NCI-H524 treated with DMSO at 0.1 percent for 48 hours (cell line): Measurements from ENCODE around the gene WDR62.
A peak's percentile ranks its signal among the peaks of the same experiment; 100 is the strongest.

ENCODE experiments used
- DNase-seq: peaks from one replicate; lab custom pipeline; 2025; lab: John Stamatoyannopoulos, UW

Gene WDR62

GRCh38 chr19:36141039-36141927 lies 86.6 kb downstream of the WDR62 start:
- DNase-seq: peak; percentile 42

GRCh38 chr19:36142046-36142445 lies 87.3 kb downstream of the WDR62 start:
- no peak for DNase-seq

- no peak for DNase-seq
These were observed 87.8 kb downstream of the WDR62 start for GRCh38 chr19:36142496-36142895.

GRCh38 chr19:36144624-36145023 lies 89.9 kb downstream of the WDR62 start:
- DNase-seq: no peak

- DNase-seq: no peak
These were observed 95.1 kb downstream of the WDR62 start for GRCh38 chr19:36149673-36150406.

GRCh38 chr19:36150586-36150985 lies 95.9 kb downstream of the WDR62 start:
- no peak for DNase-seq

GRCh38 chr19:36151144-36152018 lies 96.7 kb downstream of the WDR62 start:
- DNase-seq: no peak

- DNase-seq: no peak
These were observed 97.3 kb downstream of the WDR62 start for GRCh38 chr19:36152019-36152351.

- no peak for DNase-seq
These were observed 97.8 kb downstream of the WDR62 start, which contains the start of gene COX7A1 for GRCh38 chr19:36152352-36153091. COX7A1 (minus strand) TSS chr19:36152447; CDS start chr19:36152407, 40 bp downstream.

GRCh38 chr19:36153126-36153525 lies 98.4 kb downstream of the WDR62 start:
- DNase-seq: no peak
